SU-DHL-6 (cell line): ENCODE data around the gene SCGB1C2.

Source experiments
- EZH2phosphoT487 ChIP-seq: fragments of 200-600 bp; sonication (generic), shearing (Covaris generic); conservative IDR thresholded peaks from 2 replicates; pipeline ENCODE4 v1.6.1; 2018; ENCODE audit warnings: mild to moderate bottlenecking, antibody characterized with exemption, low read length, moderate library complexity, mixed read lengths
- TF ChIP-seq, protein P1 (sequence below): fragments of 200-600 bp; sonication (generic); IDR thresholded peaks from one replicate; pipeline ENCODE4 v1.5.1; 2017; ENCODE audit warnings: antibody characterized with exemption, mild to moderate bottlenecking, low read length, moderate library complexity; ENCODE audit not compliant: insufficient read depth, poor library complexity, severe bottlenecking

DNA sequence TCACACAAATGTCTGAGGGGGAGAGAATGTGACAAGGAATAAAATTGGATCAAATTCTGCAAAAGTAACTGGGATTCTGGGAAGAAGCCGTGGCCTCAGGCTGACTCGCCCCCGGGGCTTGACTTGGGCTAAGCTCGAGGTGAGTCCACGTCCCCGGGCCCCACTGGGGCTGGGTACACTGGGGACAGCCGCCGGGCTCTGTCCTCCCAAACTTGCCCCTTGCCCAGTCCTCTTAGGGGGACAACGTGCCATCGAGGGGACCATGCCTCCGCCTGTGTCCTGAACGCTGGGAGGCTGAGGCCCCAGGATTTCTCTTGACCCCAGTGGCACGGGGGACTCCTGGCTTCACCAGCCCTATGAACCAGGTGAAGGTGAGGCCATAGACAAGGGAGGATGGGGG is 23.0 kb downstream of the SCGB1C2 start:
- TF ChIP-seq, protein P1, sequence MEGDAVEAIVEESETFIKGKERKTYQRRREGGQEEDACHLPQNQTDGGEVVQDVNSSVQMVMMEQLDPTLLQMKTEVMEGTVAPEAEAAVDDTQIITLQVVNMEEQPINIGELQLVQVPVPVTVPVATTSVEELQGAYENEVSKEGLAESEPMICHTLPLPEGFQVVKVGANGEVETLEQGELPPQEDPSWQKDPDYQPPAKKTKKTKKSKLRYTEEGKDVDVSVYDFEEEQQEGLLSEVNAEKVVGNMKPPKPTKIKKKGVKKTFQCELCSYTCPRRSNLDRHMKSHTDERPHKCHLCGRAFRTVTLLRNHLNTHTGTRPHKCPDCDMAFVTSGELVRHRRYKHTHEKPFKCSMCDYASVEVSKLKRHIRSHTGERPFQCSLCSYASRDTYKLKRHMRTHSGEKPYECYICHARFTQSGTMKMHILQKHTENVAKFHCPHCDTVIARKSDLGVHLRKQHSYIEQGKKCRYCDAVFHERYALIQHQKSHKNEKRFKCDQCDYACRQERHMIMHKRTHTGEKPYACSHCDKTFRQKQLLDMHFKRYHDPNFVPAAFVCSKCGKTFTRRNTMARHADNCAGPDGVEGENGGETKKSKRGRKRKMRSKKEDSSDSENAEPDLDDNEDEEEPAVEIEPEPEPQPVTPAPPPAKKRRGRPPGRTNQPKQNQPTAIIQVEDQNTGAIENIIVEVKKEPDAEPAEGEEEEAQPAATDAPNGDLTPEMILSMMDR = no peak
- no peak for TF ChIP-seq EZH2phosphoT487
